NCI-H128 (cell line): ENCODE measurements around the gene CMC4.

Experiments used
- DNase-seq: peaks from one replicate; lab custom pipeline; 2025; ENCODE audit not compliant: unreplicated experiment; lab: John Stamatoyannopoulos, UW

Gene CMC4, protein sequence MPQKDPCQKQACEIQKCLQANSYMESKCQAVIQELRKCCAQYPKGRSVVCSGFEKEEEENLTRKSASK

GRCh38 chrX:155070975-155071693 lies at the start of gene CMC4, which contains the start of the genes BRCC3 and MTCP1:
Gene CMC4 (minus strand): TSS chrX:155071136. CDS start chrX:155064023, 7,113 bp downstream.
Gene BRCC3 (plus strand): TSS chrX:155071508. CDS start chrX:155071528, 20 bp downstream.
Gene MTCP1 (minus strand): TSS chrX:155071136. CDS start chrX:155066010, 5,126 bp downstream.
- peak; percentile 61 for DNase-seq

- DNase-seq = no peak
Measured at GRCh38 chrX:155115174-155115819, 44.4 kb upstream of the CMC4 start.

DNA sequence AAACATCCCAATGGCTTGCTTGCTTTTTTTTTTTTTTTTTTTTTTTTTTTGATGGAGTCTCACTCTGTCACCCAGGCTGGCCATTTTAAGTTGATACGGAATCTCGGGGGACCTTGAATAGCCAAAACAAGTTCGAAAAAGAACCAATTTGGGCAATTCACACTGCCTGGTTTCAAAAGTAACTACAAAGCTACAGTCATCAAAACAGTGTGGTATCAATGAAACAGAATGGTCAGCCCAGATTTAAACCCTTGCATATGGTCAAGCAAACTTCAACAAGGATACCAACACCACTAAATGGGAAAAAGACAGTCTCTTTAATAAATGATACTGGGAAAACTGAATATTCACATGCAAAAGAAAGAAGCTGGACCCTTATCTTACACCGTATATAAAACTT lies 42.2 kb upstream of the CMC4 start:
- DNase-seq = no peak

GRCh38 chrX:155112171-155112570 lies 41.2 kb upstream of the CMC4 start:
- no peak for DNase-seq

- no peak for DNase-seq
Measured at GRCh38 chrX:155108427-155108826, 37.5 kb upstream of the CMC4 start.

DNA sequence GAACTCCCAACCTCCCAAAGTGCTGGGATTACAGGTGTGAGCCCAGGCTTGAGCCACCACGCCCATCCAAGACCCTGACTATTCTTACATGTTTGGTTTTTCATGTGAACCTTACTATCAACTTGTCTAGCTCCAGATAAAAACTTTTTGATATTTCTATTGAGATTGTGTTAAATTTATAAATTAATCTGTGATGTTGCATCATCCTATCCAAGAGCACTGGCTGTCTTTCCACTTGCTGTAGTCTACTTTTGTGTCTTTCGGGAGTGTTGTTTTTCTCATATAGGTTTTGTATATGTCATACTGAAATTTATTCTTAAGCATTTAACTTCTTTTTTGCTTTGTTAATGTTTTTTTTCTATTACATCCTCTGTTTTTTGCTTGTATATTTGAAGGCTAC lies 35.0 kb upstream of the CMC4 start:
- no peak for DNase-seq

DNA sequence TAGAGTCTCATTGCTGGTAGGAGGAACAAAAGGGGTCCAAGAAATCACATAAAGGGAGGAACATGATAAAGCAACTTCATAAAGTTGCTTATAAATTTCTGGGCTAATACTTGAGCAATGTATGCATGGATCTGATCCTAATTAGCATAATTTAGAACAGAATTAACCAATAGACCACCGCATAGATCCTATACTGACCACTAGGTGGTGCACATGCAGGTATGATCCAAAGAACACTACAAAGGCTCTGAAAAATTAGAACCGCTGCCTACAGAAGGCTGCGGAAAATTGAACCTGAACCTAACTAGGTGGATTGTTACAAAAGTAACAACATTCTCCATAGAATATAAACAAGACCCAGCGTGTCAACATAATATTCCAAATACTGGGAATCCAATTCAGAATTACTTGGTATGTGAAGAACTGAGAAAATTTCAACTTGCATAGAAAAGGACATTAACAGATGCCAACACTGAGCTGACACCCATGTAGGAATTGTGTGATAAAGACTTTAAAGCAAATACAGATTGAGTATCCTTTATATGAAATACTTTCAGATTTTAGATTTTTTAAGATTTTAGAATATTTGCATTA lies 23.6 kb upstream of the CMC4 start:
- no peak for DNase-seq

GRCh38 chrX:155086961-155087735 lies 16.2 kb upstream of the CMC4 start:
- no peak for DNase-seq

GRCh38 chrX:155086202-155086840 lies 15.4 kb upstream of the CMC4 start:
- peak; percentile 1 for DNase-seq

DNA sequence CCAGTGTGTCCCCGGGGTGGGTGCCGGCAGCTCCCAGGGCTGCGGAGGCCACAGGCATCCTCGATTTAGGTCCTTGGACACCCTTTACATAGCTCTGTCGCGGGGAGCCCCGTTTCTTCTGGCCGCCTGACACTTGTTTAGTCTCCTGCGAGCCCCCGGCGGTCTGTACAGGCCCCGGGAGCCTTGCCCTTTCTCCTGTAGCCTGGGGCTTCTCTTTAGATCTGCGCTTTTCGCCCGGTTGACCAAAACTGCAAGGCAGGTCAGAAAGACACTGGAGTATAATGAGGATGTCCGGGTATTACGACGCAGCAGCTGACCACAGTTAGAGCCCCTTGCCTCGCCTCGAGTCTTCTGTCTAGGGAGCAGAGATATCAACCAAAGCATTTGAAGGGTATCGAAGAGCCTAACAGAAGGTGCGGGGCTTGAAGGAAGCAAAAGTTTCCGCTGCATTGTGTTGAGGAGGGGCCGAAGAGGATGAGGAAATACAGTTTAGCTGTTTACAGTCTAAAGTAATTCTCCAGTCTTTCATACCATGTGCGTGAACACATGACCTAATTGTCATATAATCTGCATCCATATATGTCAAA lies 851 bp upstream of the CMC4 start:
- DNase-seq = no peak

DNA sequence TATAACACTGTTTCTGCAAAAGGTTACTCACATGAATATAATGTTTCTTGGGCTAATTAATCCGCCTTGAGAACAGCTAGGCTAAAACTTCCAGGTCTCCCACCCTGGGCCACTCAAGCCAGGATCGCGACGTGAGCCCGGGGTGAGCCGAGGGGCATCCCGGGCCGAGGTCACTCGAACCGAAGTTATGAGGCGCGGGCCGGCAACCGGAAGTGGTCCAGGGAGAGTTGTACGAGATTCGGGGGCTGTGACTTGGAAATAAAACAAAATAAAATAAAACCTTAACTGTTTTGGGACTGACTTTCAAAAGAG lies 317 bp downstream of the CMC4 start:
- DNase-seq = no peak

- DNase-seq = no peak
Measured at GRCh38 chrX:155070038-155070437, 898 bp downstream of the CMC4 start.

- DNase-seq = no peak
Measured at GRCh38 chrX:155069414-155069813, 1.5 kb downstream of the CMC4 start.

DNA sequence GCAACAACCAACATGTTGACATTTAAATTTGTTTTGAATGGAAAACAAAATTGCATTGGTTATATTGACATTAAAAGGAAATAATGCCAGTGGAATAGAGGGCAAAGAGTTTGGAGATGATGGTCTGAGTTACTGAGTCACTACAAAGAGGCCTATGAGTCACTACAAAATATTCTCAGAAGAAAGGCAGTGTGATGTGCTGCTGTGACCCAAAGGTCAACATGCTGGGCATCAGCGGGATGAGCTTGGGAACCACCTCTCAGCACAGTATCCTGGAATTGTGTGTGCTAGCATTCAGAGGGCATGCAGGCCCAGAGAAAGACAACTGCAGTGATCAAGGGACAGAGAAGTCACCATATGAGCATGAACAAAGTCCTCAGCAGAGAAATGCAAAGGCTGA lies 2.8 kb downstream of the CMC4 start:
- DNase-seq = no peak

GRCh38 chrX:155065035-155065734 lies 5.8 kb downstream of the CMC4 start:
- DNase-seq = no peak

GRCh38 chrX:155061760-155062159 lies 9.2 kb downstream of the CMC4 start:
- DNase-seq = no peak

DNA sequence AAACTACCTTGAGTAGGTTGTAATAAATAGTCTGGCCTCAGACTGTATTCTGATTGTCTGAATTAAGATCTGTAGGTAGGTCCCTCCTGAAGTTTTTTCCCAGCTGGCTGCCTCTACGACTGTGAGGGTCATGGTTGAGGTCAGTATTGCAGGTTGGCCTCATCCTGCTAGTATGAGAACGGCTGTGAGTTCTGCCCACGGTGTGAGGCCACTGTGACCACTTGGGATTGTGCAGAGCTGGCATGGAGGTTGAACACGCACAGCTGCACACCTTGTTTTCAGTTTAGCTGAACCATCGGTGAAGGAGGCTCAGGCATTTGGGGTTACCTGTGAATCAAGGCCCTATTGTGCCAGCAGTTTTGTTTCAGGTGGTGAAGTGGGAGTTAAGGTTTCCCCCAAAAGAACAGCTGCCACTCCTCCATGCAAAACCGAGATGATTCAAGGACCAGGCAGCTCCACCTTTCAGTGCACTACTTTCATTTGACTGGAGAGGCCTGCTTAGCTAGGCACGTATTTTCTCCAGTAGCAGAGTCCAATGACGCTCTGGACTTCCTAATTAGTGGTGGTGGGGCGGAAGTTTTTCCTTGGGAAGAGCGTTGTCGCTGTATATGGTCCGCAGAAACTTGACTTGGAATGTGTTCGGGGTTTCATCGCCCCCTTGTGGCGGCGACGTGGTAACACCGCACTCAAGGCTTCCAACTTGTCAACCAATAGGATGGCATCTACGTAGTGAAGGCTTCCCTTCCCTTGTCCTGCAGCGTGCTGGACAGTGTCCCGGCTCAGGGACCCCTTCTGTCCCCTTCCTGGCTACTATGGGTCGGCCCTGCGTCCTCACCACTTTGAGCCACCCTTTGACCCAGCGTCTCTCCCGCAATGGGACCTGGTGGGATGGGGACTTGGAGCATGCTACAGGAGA lies 13.8 kb downstream of the CMC4 start:
- DNase-seq = no peak

DNA sequence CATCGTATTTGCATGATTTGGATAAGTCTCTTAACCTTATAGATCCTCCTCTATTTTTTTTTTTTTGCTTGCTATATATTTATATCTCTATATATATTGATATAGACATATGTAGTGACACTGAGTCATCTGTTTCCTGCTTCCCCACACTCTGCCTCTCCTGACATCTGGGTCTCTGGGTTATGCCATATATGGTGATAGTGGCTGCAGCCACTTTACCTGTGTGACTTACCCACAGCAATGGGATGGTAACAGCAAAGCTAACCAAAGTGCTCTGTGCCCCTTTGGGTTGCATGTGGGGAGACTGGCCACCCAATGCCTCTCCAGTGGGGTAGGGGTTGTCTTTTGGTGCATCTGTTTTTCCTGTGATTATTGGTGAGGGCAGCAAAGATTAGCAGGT lies 14.5 kb downstream of the CMC4 start:
- no peak for DNase-seq

- no peak for DNase-seq
Measured at GRCh38 chrX:155055494-155055893, 15.4 kb downstream of the CMC4 start.
